LNCAP (cell line): Measurements from ENCODE around the gene SH3RF3.

Source experiments
- TF ChIP-seq, protein P1 (sequence below): fragments of 450-650 bp; IDR thresholded peaks from 2 replicates; pipeline ENCODE4 v1.5.1; 2017; ENCODE audit warnings: mild to moderate bottlenecking

Gene SH3RF3

DNA sequence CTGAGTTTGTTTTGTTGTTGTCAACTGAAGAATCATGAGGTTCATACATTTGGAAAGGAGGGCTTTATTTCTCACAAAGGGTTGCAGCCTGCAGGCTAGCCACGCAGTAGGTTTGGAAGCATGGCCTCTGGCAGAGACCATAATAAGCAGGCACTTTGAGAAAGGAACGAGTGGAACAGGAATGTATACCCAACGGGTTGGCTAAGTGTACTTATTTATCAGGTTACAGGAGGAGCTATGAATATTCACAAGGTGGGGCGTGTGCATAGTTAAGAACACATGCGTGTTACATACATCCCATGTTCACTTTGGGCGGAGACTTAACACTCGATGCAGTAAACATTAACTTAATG lies 30.1 kb upstream of the SH3RF3 start:
- TF ChIP-seq, protein P1, sequence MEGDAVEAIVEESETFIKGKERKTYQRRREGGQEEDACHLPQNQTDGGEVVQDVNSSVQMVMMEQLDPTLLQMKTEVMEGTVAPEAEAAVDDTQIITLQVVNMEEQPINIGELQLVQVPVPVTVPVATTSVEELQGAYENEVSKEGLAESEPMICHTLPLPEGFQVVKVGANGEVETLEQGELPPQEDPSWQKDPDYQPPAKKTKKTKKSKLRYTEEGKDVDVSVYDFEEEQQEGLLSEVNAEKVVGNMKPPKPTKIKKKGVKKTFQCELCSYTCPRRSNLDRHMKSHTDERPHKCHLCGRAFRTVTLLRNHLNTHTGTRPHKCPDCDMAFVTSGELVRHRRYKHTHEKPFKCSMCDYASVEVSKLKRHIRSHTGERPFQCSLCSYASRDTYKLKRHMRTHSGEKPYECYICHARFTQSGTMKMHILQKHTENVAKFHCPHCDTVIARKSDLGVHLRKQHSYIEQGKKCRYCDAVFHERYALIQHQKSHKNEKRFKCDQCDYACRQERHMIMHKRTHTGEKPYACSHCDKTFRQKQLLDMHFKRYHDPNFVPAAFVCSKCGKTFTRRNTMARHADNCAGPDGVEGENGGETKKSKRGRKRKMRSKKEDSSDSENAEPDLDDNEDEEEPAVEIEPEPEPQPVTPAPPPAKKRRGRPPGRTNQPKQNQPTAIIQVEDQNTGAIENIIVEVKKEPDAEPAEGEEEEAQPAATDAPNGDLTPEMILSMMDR, result no peak

DNA sequence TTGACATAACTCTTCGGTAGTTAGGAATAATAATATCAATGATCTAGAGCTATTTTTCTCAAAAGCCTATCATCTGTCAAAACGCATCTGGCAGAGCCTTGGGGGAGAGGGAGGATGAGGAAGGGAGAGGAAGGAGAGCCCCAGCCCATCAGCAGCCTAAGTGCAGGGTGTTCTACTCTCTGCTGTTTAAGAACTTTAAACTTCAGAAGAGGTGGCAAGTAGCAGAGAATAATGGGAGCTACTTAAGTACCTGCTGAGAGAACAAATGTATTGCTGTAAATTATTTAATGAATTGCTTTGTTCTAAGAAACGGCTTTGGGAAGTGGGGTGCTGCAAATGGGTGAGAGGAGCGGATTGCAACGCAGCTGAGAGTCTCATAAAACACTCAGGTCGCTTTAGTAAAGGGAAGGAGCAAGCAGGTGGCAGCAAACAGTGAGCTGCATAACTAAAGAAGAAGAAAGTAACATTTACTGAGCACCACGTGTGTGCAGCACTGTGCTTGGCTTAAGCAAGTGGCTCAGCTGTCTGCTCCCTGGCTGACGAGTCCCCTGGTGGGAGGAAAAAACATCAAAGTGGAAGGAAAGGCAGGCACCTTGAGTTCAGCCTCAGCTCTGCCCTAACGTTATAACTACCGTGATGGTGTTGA lies 26.3 kb upstream of the SH3RF3 start:
- TF ChIP-seq, protein P1, result no peak

DNA sequence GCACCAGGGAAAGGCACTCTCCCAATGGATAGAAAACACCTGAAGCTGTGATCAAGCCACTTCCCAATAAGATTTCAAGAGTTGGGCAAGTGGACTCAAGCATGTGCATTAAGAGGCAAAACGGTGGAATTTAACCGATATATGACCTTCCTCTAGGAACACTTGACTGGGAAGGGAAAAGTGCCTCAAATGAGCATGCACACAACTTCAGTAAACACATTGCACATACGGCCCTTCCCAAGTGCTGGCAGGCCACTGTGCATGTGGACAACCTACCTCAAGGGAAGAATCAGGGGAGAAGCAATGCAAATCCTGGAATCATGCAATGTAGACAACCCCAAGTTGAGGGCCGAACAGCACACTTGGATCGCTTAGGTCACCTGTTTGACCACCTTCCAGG lies 23.9 kb upstream of the SH3RF3 start:
- TF ChIP-seq, protein P1, result no peak

DNA sequence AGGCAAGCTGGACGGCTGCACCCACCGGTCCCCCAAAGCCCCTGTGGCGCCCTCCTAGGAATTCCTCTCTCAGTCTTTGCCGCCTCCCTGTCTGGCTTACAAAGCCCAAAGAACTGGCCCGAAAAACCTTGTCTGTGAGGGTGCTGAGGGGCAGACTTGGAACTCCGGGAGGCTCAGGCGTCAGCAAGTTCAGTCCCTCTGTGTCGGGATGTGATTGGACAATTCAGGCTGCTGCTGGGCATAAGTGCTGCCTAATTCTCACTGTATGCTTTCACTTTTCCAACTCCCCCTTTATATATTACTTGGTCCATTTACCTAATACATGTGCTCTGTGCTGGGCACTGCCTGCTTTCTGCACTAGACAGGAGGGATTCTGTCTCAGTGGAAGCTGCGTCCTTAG lies 20.3 kb upstream of the SH3RF3 start:
- TF ChIP-seq, protein P1, result no peak

DNA sequence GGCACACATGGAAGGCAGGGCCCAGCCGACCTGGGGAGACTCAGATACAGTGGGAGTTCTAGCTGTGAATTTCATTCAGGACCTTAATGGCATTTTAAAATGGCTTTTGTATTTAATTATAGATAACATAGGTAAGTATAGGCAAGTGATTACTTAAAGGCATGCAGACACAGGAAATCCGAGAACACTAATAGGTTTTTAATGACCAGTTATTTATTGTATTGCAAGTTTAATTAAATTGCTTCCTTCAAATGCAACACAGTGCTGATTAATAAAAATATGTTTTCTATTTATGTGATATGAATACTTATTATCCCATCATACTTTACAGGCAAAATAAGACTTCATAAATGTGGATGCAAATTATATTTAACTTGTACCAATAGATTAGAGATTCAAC lies 19.7 kb upstream of the SH3RF3 start:
- TF ChIP-seq, protein P1, result no peak

DNA sequence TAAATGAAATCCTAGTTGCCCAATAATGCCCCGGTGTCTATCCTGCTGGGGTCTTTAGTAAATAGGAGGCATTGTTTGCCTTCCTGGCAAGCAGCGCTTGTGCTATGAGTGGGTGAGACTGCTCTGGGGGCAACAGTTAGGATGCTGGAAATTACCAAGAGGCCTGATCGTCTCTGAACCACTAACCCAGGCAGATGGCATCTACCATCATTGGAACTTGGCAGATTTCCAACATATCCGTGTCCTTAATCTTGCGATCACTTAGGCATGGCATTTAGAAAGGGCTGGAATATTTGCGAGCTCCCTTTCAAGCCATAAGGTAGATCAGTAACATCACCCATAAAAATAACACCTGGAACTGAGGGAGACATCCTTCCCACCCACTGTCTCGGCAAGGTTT lies 18.8 kb upstream of the SH3RF3 start:
- TF ChIP-seq, protein P1, result no peak

DNA sequence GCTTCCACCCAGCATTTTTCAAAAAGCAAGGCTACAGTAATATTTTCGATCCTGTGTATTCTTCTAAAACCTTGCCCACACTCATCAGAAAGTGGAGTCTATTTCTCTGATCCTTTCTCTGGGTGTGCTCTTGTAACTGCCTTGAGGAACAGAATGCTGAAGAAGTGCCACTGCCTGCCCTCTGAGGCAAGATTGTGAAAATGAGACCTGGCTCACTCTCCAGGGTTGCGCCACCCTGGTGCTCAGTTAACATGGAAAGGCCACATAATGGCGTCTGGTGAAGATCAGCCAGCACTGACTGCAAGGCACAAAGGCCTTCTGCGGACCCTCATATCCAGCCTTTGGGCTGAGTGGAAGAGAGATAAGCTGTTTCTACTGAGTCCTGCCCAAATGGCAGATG lies 11.2 kb upstream of the SH3RF3 start:
- TF ChIP-seq, protein P1, result no peak

DNA sequence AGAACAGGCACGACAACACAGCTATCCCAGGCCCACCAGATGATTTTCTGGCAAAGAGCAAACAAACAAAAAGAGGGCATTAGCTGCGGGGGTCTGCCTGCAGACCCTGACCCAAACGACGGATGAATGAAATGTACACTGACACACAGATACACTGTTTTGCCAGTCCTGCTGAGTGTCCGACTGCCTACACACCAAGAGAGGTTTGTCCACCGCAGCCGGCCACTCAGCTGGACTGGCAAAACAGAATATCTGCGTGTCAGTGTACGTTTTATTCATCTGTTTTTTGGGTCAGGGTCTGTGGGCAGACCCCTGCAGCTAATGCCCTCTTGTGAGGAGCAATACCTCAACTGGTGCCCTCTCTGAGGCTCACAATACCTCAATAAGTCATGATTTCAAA lies 10.7 kb upstream of the SH3RF3 start:
- TF ChIP-seq, protein P1, result no peak
